Smooth muscle cell (in vitro differentiated cells): ENCODE data around the gene HMOX2. TPM values are rescaled to one million over a fixed set of nuclear protein-coding genes. Genes with fewer than 3 reads are reported as not detected.

Experiments
- DNase-seq: peaks from one replicate; lab custom pipeline; 2025; ENCODE audit not compliant: unreplicated experiment; lab: John Stamatoyannopoulos, UW
- H2AFZ ChIP-seq: fragments of 200-600 bp; sonication (generic); 2 replicates; pipeline ENCODE4 v1.6.0; 2016; ENCODE audit warnings: antibody characterized with exemption, low read depth, mild to moderate bottlenecking
- H3F3A ChIP-seq: fragments of 200-600 bp; sonication (generic); 2 replicates; pipeline ENCODE4 v1.6.0; 2017; ENCODE audit warnings: antibody characterized with exemption, low read depth
- H3K27ac ChIP-seq: fragments of 200-600 bp; sonication (generic); 2 replicates; pipeline ENCODE4 v1.5.1; 2016; ENCODE audit warnings: low read depth, mild to moderate bottlenecking
- H3K27me3 ChIP-seq: fragments of 200-600 bp; sonication (generic); 2 replicates; pipeline ENCODE4 v1.6.1; 2016; ENCODE audit warnings: low read depth, mild to moderate bottlenecking
- H3K36me3 ChIP-seq: fragments of 200-600 bp; sonication (generic); 2 replicates; pipeline ENCODE4 v1.5.1; 2016; ENCODE audit warnings: low read depth
- H3K4me1 ChIP-seq: fragments of 200-600 bp; sonication (generic); 2 replicates; pipeline ENCODE4 v1.5.1; 2016; ENCODE audit warnings: low read depth
- H3K4me2 ChIP-seq: fragments of 200-600 bp; sonication (generic); 2 replicates; pipeline ENCODE4 v1.6.0; 2016; ENCODE audit warnings: mild to moderate bottlenecking
- H3K4me3 ChIP-seq: fragments of 200-600 bp; sonication (generic); 2 replicates; pipeline ENCODE4 v1.5.1; 2016; ENCODE audit warnings: mild to moderate bottlenecking
- H3K79me2 ChIP-seq: fragments of 200-600 bp; sonication (generic); 2 replicates; pipeline ENCODE4 v1.6.0; 2016; ENCODE audit warnings: low read depth, mild to moderate bottlenecking
- H3K9ac ChIP-seq: fragments of 200-600 bp; sonication (generic); 2 replicates; pipeline ENCODE4 v1.6.0; 2016; ENCODE audit warnings: low read depth
- H3K9me3 ChIP-seq: fragments of 200-600 bp; sonication (generic); replicated peaks from 2 replicates; pipeline ENCODE4 v1.5.1; 2016; ENCODE audit warnings: low read depth
- H4K20me1 ChIP-seq: fragments of 200-600 bp; sonication (generic); 2 replicates; pipeline ENCODE4 v1.6.0; 2016; ENCODE audit warnings: low read depth
- CTCF ChIP-seq: fragments of 200-600 bp; sonication (generic); IDR thresholded peaks from 2 replicates; pipeline ENCODE4 v1.5.1; 2017; ENCODE audit warnings: borderline replicate concordance, mild to moderate bottlenecking, antibody characterized with exemption; ENCODE audit not compliant: insufficient read depth, poor library complexity, severe bottlenecking
- WGBS: methylation state at CpG from one replicate; pipeline ENCODE4 v1.1.7; 2016; ENCODE audit warnings: low lambda C conversion rate; 5-methylcytosine and 5-hydroxymethylcytosine counted together
- polyA plus RNA-seq: library from polyadenylated mRNA; unstranded; fragments of >200 nt; fragmentation: Nextera tagmentation; extraction: Ambion mirVana; gene quantifications from 2 replicates; pipeline ENCODE4 v1.2.1, GENCODE V29; 2016
- total RNA-seq: library from RNA; depleted of rRNA; stranded (reverse); fragments of >200 nt; gene quantifications from 2 replicates; pipeline ENCODE4 v1.2.3, GENCODE V29; 2014

The HMOX2 gene
- total and polyA plus RNA-seq, 2 experiments from 2014 or later = 35.3 to 54.2 TPM

DNA sequence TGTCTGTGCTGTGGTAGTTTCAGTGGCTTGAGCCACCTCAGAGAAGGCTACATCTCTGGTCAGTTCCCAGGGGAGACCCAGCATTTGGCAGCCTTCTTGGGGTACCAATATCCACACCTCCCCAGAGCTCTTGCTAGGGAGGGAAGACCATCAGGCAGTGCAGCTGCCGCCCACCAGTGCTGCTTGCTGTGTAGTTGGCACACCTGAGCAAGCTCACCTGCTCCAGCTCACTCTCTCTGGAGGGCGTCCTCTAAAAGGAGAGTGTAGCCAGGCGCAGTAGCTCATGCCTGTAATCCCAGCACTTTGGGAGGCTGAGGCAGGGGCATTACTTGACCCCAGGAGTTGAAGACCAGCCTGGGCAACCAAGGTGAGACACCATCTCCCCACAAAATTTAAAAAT lies 32.6 kb downstream of the HMOX2 start:
- H4K20me1 ChIP-seq = peaks cover 54% of the 10 kb centered on the region
- H3K27ac ChIP-seq = no peak overlapping the region
- H3K79me2 ChIP-seq = no peaks in the 10 kb centered on the region
- no peak for TF ChIP-seq CTCF
- H3K36me3 ChIP-seq = no peaks in the 10 kb centered on the region
- H3K27me3 ChIP-seq = no peaks in the 10 kb centered on the region
- no peak for DNase-seq
- H3K9ac ChIP-seq = no peak overlapping the region
- no peak overlapping the region for H2AFZ ChIP-seq
- no peaks in the 10 kb centered on the region for H3K4me1 ChIP-seq
- H3K4me3 ChIP-seq = no peak overlapping the region
- H3K4me2 ChIP-seq = no peak overlapping the region
- no peaks in the 10 kb centered on the region for H3K9me3 ChIP-seq
- WGBS = 96% methylated on average over 3 of the region's 3 CpGs
- no peaks in the 10 kb centered on the region for H3F3A ChIP-seq

DNA sequence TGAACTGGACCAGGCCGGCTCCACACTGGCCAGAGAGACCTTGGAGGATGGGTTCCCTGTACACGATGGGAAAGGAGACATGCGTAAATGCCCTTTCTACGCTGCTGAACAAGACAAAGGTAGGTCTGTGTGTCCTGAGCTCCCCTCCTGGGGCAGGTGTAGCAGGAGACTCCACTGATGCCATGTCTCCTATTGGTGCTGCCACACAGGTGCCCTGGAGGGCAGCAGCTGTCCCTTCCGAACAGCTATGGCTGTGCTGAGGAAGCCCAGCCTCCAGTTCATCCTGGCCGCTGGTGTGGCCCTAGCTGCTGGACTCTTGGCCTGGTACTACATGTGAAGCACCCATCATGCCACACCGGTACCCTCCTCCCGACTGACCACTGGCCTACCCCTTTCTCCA lies 33.2 kb downstream of the HMOX2 start:
- no peak for TF ChIP-seq CTCF
- Histone ChIP-seq H3K27me3 (no peaks in the 10 kb centered on the region), H3K4me2 (no peak overlapping the region), H3K9me3 (no peaks in the 10 kb centered on the region), H3K27ac (no peak overlapping the region), H3K79me2 (no peaks in the 10 kb centered on the region), H3K36me3 (no peaks in the 10 kb centered on the region), H4K20me1 (peaks cover 56% of the 10 kb centered on the region), H2AFZ (no peak overlapping the region), H3K9ac (no peak overlapping the region), H3F3A (no peaks in the 10 kb centered on the region), H3K4me1 (no peaks in the 10 kb centered on the region), H3K4me3 (no peak overlapping the region)
- DNase-seq = no peak
- 94% methylated on average over 8 of the region's 8 CpGs for WGBS

- no peak overlapping the region for H3K9ac ChIP-seq
- H3K4me1 ChIP-seq = no peaks in the 10 kb centered on the region
- no peaks in the 10 kb centered on the region for H3K27me3 ChIP-seq
- peaks cover 64% of the 10 kb centered on the region for H4K20me1 ChIP-seq
- H2AFZ ChIP-seq = no peak overlapping the region
- no peak for DNase-seq
- no peak overlapping the region for H3K4me3 ChIP-seq
- H3K27ac ChIP-seq = no peak overlapping the region
- no peak overlapping the region for H3K4me2 ChIP-seq
- H3F3A ChIP-seq = no peaks in the 10 kb centered on the region
- no peak for TF ChIP-seq CTCF
- H3K36me3 ChIP-seq = no peaks in the 10 kb centered on the region
- no peaks in the 10 kb centered on the region for H3K79me2 ChIP-seq
- 86% methylated on average over 5 of the region's 5 CpGs for WGBS
- no peaks in the 10 kb centered on the region for H3K9me3 ChIP-seq
Observed at GRCh38 chr16:4510131-4510530, 33.9 kb downstream of the HMOX2 start.

DNA sequence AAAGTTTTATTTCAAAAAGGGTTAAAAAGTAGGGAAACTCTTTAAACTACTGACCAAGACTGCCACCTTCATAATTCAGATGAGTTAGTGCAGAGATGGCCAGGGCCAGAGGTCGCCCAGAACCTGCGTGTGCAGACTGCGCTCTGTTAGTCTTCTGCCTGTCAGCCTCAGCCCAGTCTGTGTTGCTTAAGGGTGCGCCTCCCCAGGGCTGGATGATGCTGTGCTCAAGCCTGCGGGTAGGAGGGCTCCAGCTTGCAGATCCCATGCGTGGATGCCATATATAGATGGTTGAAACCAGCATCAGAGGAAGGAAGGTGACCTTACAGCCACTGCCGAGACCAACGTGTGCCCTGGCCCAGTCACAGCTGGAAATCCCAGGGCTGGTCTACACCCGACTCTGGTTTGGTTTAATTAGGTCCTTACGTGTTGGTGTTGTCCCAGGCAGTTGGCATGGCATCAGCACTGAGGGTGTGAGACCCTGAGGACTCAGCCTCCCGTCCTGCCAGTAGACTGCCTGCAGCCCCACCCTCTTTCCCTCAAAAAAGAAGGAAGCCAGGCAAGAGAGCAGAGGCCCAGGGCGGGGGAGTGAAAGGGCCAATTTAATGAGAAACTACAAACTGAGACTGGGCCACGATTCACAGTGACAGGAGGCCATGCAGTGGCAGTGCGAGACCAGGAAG lies 34.7 kb downstream of the HMOX2 start:
- Histone ChIP-seq H3K9ac (no peak overlapping the region), H4K20me1 (peaks cover 64% of the 10 kb centered on the region), H3K79me2 (peaks cover 4% of the 10 kb centered on the region), H3F3A (no peaks in the 10 kb centered on the region), H3K9me3 (no peaks in the 10 kb centered on the region), H3K27ac (no peak overlapping the region), H3K36me3 (no peaks in the 10 kb centered on the region), H3K27me3 (no peaks in the 10 kb centered on the region), H3K4me1 (no peaks in the 10 kb centered on the region), H2AFZ (no peak overlapping the region), H3K4me2 (no peak overlapping the region), H3K4me3 (no peak overlapping the region)
- no peak for DNase-seq
- no peak for TF ChIP-seq CTCF
- 91% methylated on average over 14 of the region's 14 CpGs for WGBS
